Transverse colon (tissue), 4 donors: ENCODE measurements around the gene MYO16. TPM values are rescaled to one million over a fixed set of nuclear protein-coding genes. Genes with fewer than 3 reads are reported as not detected.
A peak's percentile ranks its signal among the peaks of the same experiment; 100 is the strongest.

Experiments
- DNase-seq: peaks from one replicate; pipeline ENCODE4 v3.0.0-alpha.2; 2019
- H3K27ac ChIP-seq, 4 donors: fragments of 200-600 bp; sonication (generic); 2 replicates each; pipeline ENCODE4 v1.5.1; 2016 to 2018; ENCODE audit warnings: inconsistent platforms in 4 of 4
- H3K27me3 ChIP-seq: fragments of 200-600 bp; sonication (generic); 2 replicates; pipeline ENCODE4 v1.5.1; 2017; ENCODE audit warnings: inconsistent platforms
- H3K36me3 ChIP-seq, 4 donors: fragments of 200-600 bp; sonication (generic); 2 replicates each; pipeline ENCODE4 v1.5.1; 2017 to 2019; ENCODE audit warnings: inconsistent platforms in 4 of 4
- H3K4me1 ChIP-seq, 4 donors: fragments of 200-600 bp; sonication (generic); 2 replicates each; pipeline ENCODE4 v1.5.1; 2017 to 2020; ENCODE audit warnings: inconsistent platforms in 4 of 4
- H3K4me3 ChIP-seq, 4 donors: fragments of 200-600 bp; sonication (generic); 1 replicate in 1 of 4; 2 replicates in 3 of 4; pipeline versions ENCODE4 v1.5.1 to v1.6.1; 2017 to 2019; ENCODE audit warnings: inconsistent platforms in 4 of 4
- H3K9me3 ChIP-seq, 2 donors: fragments of 200-600 bp; sonication (generic); 2 replicates each; pipeline ENCODE4 v1.5.1; 2017 to 2019; ENCODE audit warnings: inconsistent platforms in 2 of 2
- EP300 ChIP-seq: sonication (generic); formaldehyde crosslinking; IDR thresholded peaks from one replicate; pipeline ENCODE4 v1.6.1; 2017; ENCODE audit warnings: antibody characterized with exemption, low read depth
- POLR2A ChIP-seq: fragments of 450-650 bp; IDR thresholded peaks from one replicate; pipeline ENCODE4 v1.6.1; 2016; ENCODE audit warnings: antibody characterized with exemption, mild to moderate bottlenecking, moderate library complexity
- POLR2AphosphoS5 ChIP-seq, 3 donors: sonication (generic); formaldehyde crosslinking; IDR thresholded peaks; one replicate each; pipeline ENCODE4 v1.6.1; 2016; ENCODE audit warnings: antibody characterized with exemption in 3 of 3
- WGBS, 2 donors: methylation state at CpG; one replicate each; pipeline ENCODE4 v1.1.5; 2018; ENCODE audit warnings: low coverage in 1 of 2; 5-methylcytosine and 5-hydroxymethylcytosine counted together
- in situ Hi-C, 4 donors: fragments of 200-750 bp; cut with MboI; loops; one replicate each; pipeline versions ENCODE4 v1.15.0 to v1.15.1; 2017; ENCODE audit warnings: low sequenced_read_pairs in 3 of 4, low pct_ligation_motif_present in 1 of 4, low pct_unique_long_range_greater_than_20kb in 1 of 4
- intact Hi-C: fragments of 100-400 bp; cut with DNase I; formaldehyde crosslinking; loops from one replicate; pipeline ENCODE4 v1.15.1; 2023; ENCODE audit warnings: low total_unique reads
- total RNA-seq, 4 donors: library from RNA; depleted of rRNA; stranded (reverse); fragments of >200 nt; gene quantifications; one replicate each; pipeline ENCODE4 v1.1.0, GENCODE V29; 2016
- TF ChIP-seq, protein P1 (sequence below), 5 experiments: fragments of 200-600 bp in 3 of 5; fragments of 450-650 bp in 2 of 5; sonication (generic) in 3 of 5; IDR thresholded peaks; 1 replicate in 2 of 5; 2 replicates in 3 of 5; pipeline ENCODE4 v1.5.1; 2016 to 2017; ENCODE audit warnings: antibody characterized with exemption in 5 of 5, inconsistent platforms in 3 of 5, mild to moderate bottlenecking in 2 of 5, moderate library complexity in 1 of 5

Gene MYO16
- total RNA-seq, 4 donors from 2014 or later: under 0.01 to 3.4 TPM; not detected in 2

GRCh38 chr13:109233293-109233692, 603.9 kb downstream of the MYO16 start:
- no peak for DNase-seq
- Histone ChIP-seq H3K36me3 (no peaks in the 10 kb centered on the region), H3K9me3 (no peaks in the 10 kb centered on the region), H3K27ac (no peak overlapping the region), H3K4me1 (no peaks in the 10 kb centered on the region), H3K27me3 (no peaks in the 10 kb centered on the region), H3K4me3 (no peak overlapping the region)
- intact Hi-C loops (no loop called here), in situ Hi-C loops (no loop called here)
- no peak for TF ChIP-seq POLR2AphosphoS5 (IDR thresholded peaks at IDR 0.05)
- TF ChIP-seq, protein P1, sequence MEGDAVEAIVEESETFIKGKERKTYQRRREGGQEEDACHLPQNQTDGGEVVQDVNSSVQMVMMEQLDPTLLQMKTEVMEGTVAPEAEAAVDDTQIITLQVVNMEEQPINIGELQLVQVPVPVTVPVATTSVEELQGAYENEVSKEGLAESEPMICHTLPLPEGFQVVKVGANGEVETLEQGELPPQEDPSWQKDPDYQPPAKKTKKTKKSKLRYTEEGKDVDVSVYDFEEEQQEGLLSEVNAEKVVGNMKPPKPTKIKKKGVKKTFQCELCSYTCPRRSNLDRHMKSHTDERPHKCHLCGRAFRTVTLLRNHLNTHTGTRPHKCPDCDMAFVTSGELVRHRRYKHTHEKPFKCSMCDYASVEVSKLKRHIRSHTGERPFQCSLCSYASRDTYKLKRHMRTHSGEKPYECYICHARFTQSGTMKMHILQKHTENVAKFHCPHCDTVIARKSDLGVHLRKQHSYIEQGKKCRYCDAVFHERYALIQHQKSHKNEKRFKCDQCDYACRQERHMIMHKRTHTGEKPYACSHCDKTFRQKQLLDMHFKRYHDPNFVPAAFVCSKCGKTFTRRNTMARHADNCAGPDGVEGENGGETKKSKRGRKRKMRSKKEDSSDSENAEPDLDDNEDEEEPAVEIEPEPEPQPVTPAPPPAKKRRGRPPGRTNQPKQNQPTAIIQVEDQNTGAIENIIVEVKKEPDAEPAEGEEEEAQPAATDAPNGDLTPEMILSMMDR (IDR thresholded peaks at IDR 0.05): no peak
- no peak for TF ChIP-seq EP300
- TF ChIP-seq POLR2A: no peak
- 60 to 65% methylated on average over 5 of the region's 5 CpGs for WGBS, 2 donors

DNA sequence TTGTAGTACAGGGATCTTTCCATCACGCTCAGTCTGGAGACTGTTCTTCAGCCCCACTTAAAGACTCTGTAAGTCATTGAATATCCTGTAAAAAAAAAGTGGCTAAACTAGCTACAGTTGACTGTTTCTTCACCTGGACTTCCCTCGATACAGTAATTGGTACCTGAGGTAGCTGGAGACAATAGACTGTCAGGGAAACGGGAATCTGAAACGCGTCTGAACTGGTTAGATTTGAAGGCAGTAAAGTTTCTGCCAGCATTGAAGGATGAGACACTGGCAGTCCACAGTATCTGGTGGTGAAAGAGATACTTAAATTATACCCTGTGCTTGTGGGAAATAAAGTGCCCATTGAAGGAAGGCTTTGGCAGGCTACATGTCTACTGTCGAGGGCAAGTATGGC, 606.5 kb downstream of the MYO16 start:
- 73 to 93% methylated on average over 5 to 6 of the region's 6 CpGs for WGBS, 2 donors
- in situ Hi-C loops (no loop called here), intact Hi-C loops (no loop called here)
- H3K4me1 ChIP-seq: no peaks in the 10 kb centered on the region
- H3K27me3 ChIP-seq: no peaks in the 10 kb centered on the region
- H3K4me3 ChIP-seq: no peak overlapping the region
- no peak overlapping the region for H3K27ac ChIP-seq
- no peaks in the 10 kb centered on the region for H3K9me3 ChIP-seq
- no peak for DNase-seq
- H3K36me3 ChIP-seq: no peaks in the 10 kb centered on the region
- TF ChIP-seq, protein P1 (IDR thresholded peaks at IDR 0.05): no peak
- TF ChIP-seq POLR2AphosphoS5 (IDR thresholded peaks at IDR 0.05) (no peak), POLR2A (no peak), EP300 (no peak)

- Histone ChIP-seq H3K4me1 (no peaks in the 10 kb centered on the region), H3K27me3 (no peaks in the 10 kb centered on the region), H3K36me3 (no peaks in the 10 kb centered on the region), H3K4me3 (no peak overlapping the region), H3K9me3 (no peaks in the 10 kb centered on the region), H3K27ac (no peak overlapping the region)
- no peak for DNase-seq
- WGBS, 2 donors: 83 to 100% methylated on average over 2 of the region's 2 CpGs
- in situ Hi-C loops (no loop called here), intact Hi-C loops (no loop called here)
- TF ChIP-seq, protein P1 (IDR thresholded peaks at IDR 0.05): no peak
- TF ChIP-seq POLR2A: no peak
- no peak for TF ChIP-seq EP300
- no peak for TF ChIP-seq POLR2AphosphoS5 (IDR thresholded peaks at IDR 0.05)
These were observed 611.7 kb downstream of the MYO16 start for GRCh38 chr13:109241160-109241559.

GRCh38 chr13:109243311-109243951, 614.0 kb downstream of the MYO16 start:
- 0 to 48% methylated on average over 1 to 9 of the region's 9 CpGs for WGBS, 2 donors
- H3K4me3 ChIP-seq: no peak overlapping the region
- H3K36me3 ChIP-seq: no peaks in the 10 kb centered on the region
- peaks cover 0 to 10% of the 10 kb centered on the region in 2 donors for H3K9me3 ChIP-seq
- intact Hi-C loops (no loop called here), in situ Hi-C loops (no loop called here)
- no peaks in the 10 kb centered on the region for H3K4me1 ChIP-seq
- H3K27me3 ChIP-seq: no peaks in the 10 kb centered on the region
- no peak for DNase-seq
- TF ChIP-seq, protein P1 (IDR thresholded peaks at IDR 0.05): no peak
- peak in 1 of 3 donors; percentile 22 for TF ChIP-seq POLR2AphosphoS5 (IDR thresholded peaks at IDR 0.05)
- peak overlapping the region in 2 of 4 donors; percentile 30 to 47 for H3K27ac ChIP-seq
